GM10847 (cell line): ENCODE results near the gene RSPH4A.
A peak's percentile ranks its signal among the peaks of the same experiment; 100 is the strongest.

ENCODE experiments used
- POLR2A ChIP-seq: IDR thresholded peaks from 2 replicates; pipeline ENCODE4 v1.6.1; 2011; ENCODE audit not compliant: insufficient read length; ENCODE audit errors: extremely low read depth

RSPH4A gene

DNA sequence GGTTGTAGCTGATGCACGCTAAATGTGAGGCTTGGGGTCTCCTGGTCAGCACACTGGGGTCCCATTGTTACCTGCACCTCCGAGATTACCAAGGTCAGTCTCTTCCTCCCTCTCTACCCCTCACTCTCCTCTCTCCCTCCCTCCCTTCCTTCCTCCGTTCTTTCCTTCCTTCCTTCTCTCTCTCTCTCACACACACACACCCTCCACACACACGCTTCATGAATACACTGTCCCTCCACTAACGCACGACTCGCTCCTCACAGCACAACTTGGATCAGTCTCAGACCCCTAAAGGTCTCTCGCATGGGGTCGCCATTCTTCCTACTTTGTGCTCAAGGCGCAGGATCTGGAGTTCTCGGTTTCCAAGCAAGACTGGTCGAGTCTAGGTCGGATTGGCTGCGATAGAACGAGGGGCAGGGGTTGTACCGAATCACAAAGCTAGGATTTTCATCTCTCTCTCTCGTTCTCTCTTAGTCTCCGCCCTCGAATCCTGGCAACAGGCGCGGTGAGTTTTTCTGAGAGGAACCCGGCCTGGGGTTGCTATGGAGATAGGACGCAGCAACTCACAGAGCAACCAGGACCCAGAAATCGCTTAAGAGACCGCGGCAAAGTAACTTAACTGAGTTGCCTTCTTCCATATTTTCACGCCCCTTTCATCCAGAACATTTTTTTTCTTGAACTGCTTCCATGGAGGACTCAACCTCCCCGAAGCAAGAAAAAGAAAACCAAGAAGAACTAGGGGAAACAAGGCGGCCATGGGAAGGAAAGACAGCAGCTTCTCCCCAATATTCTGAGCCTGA, at the start of gene RSPH4A:
RSPH4A (plus strand) TSS at position 543 of the 800 bp plus-strand sequence; CDS start at position 688, 145 bp downstream.
- no peak for TF ChIP-seq POLR2A

DNA sequence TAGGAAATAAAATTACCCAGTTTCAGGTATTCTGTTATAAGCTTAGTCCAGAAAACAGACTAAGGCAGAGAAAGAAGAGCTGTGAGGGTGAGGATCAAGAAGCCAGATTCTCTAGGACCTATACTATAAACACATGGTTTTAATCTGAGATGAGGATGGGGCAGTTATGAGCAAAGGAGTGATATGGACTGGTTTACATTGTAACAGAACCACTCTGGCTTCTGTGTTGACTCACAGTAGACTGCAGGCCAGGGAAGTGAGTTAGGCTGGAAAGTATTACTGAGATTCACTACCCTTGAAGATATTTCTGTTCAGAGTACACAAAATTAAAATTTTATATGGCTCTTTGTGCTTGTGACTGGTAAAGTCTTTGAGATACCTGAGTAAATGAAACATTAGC, 48.2 kb upstream of the RSPH4A start:
- TF ChIP-seq POLR2A, result no peak

DNA sequence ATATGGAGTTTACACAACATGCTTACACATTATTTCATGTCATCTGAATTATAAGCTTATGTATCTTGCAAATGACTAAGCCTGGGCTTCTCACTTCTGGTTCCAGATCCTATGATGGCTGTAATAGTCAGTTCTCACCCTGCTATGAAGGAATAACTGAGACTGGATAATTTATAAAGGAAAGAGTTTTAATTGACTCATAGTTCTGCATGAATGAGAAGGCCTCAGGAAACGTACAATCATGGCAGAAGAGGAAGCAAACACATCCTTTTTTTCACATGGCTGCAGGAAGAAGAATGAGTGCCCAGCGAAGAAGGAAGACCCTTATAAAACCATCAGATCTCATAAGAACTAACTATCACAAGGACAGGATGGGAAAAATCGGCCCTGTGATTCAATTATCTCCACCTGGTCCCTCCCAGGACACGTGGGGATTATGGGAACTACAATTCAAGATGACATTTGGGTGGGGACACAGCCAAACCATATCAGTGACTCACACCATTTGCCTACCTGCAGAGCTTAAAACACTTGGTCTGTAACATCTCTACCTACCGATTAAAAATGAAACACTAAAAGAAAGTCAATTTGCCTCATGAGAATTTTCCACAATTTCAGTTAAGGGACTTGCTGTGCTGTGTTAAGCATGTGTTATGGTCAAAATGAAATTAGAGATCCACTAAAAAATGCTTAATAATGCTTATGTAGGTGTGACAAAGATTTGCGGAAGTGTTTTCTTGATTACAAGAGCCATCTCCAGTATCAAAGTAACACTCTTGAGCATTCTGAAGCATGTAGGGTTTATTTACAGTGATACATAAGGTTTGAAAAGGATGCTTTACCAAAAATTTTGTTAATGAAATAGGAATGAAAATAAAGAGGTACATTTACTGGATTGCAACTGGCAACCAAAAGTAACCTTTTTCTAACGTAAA, 47.2 kb upstream of the RSPH4A start:
- TF ChIP-seq POLR2A, result no peak

DNA sequence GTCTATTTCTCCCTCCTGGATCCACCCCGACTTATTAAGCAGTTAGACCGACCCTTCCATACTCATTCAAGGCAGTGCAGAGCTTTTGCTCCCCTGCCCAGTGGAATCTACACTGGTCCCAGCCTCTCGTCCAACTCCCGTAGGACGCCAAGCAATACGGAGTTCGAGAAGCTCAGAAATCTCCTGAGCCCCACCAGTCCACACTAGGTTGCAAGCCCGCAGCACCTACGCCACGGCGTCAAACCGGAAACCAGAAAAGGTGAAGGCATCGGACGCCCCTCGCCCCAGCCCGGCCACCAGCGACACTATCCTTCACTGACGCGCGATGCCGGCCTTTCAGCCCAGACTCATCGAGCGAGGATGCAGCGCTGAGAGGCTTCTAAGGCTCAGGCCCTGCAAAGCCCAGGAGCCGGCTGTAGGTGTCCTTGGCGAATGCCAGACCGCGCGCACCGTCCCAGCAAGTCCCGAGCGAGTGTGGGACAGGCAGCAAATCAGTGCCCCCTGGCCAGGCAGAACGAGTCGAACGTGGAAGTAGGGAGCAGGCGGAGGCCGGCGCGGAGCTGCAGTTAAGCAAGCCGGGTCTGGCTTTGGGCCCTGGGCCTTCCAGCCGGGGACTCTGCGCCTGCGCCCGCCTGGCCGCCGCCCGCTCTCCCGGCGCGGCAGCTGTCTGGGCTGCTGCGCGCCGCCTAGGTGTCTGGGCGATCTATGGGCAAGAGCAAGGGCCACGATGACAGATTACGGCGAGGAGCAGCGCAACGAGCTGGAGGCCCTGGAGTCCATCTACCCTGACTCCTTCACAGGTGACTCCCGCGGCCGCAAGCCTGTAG, 45.2 kb upstream of the RSPH4A start, which contains the start of gene RWDD1:
RWDD1 (plus strand) TSS at position 649 of the 827 bp plus-strand sequence; CDS start at position 728, 79 bp downstream.
- peak; percentile 80 for TF ChIP-seq POLR2A

DNA sequence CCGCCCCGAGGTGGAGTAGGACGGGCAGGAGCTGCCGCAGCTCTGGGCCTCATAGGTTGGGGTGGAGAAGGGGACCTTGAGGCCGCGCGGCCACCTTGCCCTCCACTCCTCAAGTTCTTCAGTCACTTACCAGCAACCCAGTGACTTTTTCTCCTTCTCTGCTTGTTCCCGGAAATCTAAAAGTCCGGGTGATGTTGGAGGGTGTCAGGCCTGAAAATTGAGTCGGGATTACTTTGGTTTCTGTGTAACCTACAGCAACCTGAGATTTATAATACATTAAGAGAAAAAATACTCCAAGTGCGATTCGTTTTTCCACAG, 44.6 kb upstream of the RSPH4A start:
- no peak for TF ChIP-seq POLR2A

DNA sequence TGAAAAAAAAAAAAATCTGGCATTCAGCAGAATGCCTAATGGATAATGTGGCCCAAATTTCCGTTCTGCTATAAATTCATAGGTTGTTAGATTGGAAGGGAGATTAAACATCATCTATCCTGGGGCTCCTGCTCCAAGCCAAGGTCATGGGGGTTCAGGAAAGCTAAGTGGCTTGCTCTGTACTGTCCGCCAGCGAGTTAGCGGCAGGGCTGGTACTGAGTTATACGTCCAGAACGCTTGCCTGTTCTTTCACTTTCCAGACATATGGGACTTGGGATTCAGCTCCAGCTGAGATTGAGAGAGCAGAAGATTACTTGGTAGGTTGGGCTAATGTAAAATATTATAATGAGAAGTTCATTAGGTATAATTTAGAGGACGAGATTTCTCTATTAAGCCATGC, 44.1 kb upstream of the RSPH4A start:
- TF ChIP-seq POLR2A, result no peak

DNA sequence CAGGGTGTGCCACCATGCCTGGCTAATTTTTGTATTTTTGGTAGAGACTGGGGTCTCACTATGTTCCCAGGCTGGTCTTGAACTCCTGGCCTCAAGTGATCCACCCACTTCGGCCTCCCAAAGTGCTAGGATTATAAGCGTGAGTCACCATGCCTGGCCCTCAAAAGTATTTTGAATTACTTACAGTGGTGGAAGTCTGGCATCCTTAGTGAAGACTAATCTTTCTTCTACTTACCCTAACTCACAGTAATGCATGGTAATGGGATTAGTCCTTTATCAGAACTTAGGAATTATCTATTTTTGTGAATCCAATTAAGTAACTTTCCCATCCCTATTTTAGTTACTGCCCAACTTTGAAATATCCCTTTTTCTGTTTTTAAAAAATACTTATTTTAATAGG, 41.1 kb upstream of the RSPH4A start:
- TF ChIP-seq POLR2A, result no peak

DNA sequence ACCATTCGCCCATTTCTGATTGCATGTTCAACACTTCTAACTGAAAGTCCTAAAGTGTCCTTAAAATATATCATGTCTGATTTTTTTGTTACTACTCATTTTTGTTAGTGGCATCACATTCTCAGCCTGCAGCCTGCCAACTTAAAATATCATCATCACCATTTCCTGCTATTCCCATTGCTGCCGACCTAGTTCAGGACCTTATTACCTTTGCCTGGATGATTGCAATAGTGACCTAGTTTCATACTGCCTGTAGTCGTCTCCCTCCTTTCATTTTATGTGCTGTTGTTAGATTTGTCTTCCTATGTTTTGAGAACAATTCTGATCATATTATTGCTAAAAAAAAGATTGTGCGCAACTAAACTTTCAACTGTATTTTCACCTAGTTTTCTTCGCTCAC, 38.8 kb upstream of the RSPH4A start:
- no peak for TF ChIP-seq POLR2A

DNA sequence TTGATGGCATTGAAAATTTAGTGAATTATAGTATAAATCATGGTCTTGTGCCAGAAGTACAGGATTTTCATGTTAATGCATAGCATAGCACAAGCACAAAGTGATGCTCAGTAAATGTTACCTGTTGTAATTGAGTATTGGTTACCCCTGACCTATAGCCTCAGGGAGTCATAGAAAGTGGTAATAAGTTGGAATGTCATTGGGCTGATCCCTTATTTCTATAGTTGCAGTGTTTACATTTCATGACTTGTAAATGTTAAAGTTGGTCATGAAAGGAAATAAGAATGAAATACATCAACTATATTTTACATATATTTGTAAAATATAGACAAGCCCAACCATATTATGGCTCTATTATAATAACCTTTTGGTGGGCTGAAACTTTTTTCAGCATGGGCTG, 37.9 kb upstream of the RSPH4A start:
- no peak for TF ChIP-seq POLR2A

DNA sequence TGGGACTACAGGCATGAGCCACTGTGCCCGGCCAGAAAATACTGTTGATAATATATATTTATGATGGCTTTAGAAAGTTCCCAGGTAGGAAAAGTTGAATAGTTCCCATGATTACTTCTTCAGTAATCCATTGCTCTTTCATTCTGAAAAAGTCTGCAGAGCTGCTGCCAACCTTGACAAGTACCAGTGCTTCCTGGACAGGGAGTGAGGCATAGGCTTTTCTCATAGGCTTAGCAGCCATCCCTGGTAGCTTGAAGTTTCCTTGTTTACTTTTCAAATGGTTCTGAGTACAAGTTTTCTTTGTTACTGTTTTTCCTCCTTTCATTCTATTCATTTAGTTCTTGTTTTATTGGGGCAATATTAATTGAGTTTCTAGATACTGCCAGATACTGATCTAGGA, 37.1 kb upstream of the RSPH4A start:
- TF ChIP-seq POLR2A, result no peak

DNA sequence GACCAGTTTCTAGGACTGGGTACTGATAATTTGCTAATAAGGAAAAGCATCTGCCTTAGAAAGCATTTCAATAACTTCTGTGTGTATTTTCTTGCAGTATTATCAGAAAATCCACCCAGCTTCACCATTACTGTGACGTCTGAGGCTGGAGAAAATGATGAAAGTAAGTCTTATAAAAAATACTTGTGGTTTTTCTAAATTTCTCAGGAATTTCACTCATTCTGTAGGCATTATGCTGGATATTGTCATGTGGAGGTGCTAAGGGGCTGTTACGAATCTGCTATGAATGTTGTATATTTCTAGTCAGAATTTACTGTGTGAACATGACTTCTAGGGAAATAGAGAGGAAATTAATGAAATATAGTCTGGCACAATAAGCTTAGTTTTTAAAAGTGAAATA, 36.1 kb upstream of the RSPH4A start:
- no peak for TF ChIP-seq POLR2A

DNA sequence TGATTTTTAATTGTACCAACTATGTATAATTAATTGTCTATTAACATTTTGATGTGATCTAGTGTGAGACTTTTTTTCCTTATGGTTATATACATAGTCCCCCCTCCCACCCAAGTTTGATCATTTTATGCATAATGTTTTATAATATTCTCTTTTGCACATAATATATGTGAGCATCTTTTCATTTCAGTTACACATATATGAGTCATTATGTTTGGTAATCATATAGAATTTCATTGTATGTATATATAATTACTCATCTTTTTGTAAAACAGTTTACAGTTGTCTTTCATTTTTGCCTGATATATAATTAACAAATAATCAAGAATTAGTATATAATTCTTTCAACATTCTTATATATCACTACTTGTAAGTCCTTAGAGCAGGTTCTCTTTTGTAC, 30.0 kb upstream of the RSPH4A start:
- no peak for TF ChIP-seq POLR2A

DNA sequence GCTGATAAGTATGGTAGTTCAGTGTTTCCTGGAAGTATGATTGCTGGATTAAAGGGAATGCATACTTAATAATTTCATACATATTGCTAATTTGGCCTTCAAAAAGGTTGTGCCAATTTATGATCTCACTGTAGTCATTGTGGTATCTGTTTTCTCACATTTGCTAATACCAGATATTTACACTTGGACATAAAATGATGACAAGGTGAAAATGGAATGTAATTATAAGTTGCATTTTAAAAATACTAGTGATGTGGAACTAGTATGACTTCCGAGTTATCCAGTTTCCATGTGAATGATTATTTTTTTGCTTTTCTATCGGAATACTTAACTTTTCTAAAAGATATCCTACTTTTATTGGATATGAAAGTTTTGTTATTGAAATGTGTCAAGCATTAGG, 29.5 kb upstream of the RSPH4A start:
- no peak for TF ChIP-seq POLR2A

DNA sequence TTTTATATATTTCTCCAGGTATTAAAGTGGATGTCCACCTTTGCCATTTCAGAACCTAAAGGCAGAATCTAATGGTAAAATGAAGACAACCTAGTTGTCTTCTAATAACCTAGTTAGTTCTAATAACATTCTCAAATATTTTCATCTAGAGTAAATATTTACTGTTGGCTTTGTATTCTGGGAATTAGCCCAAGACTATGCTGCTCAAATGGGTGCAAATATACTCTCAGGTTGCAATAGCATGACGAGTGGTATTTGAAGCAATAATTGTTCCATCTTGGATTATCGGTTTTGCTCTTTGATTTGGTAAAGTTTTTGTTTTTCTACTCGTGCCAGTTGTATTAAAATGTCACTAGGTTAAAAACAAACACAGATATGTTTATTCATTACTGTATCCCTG, 21.0 kb upstream of the RSPH4A start:
- no peak for TF ChIP-seq POLR2A

DNA sequence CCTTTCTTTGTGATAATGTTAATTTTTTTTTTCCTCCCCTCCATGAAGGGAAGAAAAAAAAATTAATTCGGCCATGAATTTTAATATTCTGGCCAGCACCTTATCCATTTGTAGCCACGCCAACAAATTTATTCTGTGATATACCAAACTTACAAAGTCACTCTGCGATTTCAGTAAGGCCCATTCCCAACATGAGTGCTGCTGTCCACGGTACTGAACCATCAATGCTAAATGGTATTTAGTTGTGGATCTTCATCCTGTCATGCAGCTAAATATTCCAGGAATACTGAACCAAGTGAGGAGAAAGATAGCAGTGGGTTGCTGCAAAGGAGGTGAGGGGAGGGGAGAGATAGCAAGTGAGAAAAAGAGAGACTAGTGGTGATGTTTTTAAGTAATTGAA, 19.5 kb upstream of the RSPH4A start:
- no peak for TF ChIP-seq POLR2A

DNA sequence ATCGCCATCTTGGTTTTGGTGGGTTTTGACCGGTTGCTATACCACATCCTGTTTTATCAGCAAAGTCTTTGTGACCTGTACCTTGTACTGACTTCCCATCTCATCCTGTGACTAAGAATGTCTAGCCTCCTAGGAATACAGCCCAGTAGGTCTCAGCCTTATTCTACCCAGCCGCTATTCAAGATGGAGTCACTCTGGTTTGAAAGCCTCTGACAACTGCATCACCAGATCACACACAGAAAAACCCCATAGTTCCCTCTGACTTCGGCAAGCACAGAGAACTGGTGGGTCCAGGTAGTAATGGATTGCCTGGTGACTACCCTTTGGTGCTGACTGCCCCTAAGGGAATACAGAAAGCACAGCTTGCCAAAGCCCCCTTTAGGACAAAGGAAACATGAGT, 10.3 kb upstream of the RSPH4A start:
- TF ChIP-seq POLR2A, result no peak

DNA sequence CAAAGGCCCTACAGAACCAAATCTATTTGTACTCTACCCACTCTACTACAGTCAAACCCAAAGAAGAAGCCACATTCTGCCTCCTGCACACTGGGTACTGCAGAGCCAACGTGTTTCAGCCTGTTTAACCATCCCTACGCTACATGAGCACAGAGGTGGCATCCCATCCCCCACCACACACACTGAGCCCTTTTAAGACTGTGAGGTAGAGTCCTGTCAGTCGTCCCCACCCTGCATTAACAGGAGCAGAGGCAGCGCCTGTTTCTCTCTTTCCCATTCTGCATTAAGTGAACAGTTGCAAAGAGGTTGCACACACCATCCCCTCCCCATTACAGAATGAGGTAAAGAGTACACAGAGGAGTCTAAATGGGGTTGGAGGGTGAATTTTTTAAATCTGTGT, 5.2 kb upstream of the RSPH4A start:
- TF ChIP-seq POLR2A, result no peak
